OCI-M2 (cell line): ENCODE results near the gene CDKN1A.

Experiments used
- DNase-seq: peaks from one replicate; lab custom pipeline; 2025; ENCODE audit not compliant: unreplicated experiment; lab: John Stamatoyannopoulos, UW

CDKN1A gene

GRCh38 chr6:36655085-36655724 is 23.3 kb upstream of the CDKN1A start:
- DNase-seq: no peak

DNA sequence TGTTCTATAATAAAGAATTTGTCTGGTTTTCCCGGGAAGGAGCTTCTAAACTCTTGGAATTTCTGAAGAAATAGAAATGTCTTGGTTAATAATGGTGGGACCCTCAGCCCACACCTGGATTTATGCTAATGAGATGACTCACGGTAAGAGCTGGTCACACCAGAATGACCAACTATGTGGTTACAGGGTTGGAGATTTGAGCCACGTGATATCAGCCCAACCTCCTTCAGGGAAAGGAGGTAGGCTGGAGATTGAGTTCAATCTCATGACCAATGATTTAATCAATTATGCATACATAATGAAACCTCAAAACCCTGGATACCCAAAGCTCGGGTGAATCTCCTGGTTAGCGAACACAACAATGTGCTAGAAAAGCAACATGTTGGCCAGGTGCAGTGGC is 22.1 kb upstream of the CDKN1A start:
- no peak for DNase-seq

- DNase-seq: no peak
Measured at GRCh38 chr6:36657271-36657670, 21.2 kb upstream of the CDKN1A start.

DNA sequence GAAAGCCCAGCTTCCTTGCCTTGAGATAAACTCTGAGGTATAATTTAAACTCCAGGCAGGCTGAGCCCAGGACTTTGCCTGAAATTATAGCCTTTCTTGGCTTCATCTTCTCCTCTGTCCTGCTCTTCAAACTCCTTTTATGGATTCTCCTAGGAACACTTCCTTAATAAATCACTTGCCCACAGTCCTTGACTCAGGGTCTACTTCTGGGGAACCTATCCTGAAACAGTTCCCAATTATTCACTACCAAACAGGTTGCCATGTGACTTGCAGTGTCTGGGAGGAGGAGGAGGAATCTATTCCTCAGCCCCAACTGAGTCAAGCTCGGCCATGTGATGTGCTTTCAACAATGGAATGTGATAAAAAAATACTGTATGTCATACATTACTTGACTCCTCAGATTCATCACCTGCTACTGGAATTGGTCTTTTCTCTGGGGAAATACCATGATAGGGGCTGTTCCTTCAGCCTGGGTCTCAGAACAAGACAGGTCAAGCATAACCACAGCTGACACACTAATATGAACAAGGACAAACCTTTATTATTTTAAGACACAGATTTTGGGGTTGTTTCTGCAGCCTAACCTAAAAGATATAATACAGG is 20.5 kb upstream of the CDKN1A start:
- DNase-seq: no peak

- DNase-seq: no peak
Measured at GRCh38 chr6:36659271-36659670, 19.2 kb upstream of the CDKN1A start.

GRCh38 chr6:36660771-36661471 is 17.6 kb upstream of the CDKN1A start:
- DNase-seq: no peak

DNA sequence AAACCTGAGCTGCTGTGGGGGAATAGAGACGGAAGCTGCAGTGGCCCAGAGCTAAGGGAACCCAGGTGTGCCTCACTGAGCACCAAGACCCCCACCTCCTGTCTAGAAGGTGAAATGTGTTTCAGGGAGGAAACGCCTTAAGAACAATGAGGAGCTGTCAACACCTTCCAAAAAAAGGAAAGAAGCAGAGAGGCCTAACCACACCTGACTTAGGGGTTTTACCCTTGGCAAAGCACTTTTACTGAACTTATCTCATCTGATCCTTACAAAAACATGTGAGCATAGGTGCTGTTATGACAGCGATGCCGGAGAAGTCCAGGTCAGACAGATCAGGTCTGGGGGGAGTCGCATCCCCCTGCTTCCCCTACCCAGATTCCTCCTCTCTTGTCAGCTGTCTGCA is 16.1 kb upstream of the CDKN1A start:
- DNase-seq: no peak

DNA sequence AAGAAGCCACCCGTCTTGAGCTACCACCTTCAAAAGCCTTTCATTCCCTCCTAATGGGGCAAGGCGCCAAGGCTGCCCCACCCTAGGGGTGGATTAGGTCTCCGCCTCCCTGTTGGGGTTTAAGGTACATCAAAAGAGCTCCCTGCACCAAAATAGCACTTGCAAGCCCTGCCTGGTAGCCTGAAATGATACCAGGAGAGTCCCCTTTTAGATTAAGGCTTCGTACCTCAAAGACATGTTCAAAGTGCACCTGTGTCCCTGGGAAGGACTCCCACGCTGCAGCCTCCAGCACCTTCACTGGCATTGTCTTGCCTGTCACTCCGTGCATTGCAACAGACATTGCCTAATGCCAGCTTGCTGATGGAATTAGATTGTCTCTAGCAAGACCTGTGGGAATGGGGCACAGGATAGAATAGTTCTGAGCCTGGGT is 15.7 kb upstream of the CDKN1A start:
- no peak for DNase-seq

- DNase-seq: no peak
Measured at GRCh38 chr6:36663504-36664446, 14.7 kb upstream of the CDKN1A start.

GRCh38 chr6:36665180-36665579 is 13.3 kb upstream of the CDKN1A start:
- no peak for DNase-seq

DNA sequence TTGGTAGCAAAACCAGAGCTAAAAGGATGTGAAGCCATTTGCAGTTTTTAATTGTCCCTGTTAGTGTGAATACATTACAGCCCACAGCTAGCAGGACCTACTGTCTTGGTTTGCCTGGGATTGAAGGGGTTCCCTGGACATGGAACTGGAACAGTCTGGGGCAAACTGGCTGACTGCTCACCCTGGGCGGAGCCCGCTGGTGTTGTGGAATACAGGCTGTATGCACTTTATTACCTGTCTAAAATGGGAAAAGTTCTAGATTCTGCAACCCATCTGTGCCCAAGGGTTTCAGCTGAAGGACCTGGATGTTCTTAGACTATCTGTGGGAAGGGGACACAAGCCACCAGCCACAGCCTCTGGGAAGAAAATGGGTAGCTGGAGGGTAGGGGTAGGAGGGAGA is 12.2 kb upstream of the CDKN1A start:
- DNase-seq: no peak

DNA sequence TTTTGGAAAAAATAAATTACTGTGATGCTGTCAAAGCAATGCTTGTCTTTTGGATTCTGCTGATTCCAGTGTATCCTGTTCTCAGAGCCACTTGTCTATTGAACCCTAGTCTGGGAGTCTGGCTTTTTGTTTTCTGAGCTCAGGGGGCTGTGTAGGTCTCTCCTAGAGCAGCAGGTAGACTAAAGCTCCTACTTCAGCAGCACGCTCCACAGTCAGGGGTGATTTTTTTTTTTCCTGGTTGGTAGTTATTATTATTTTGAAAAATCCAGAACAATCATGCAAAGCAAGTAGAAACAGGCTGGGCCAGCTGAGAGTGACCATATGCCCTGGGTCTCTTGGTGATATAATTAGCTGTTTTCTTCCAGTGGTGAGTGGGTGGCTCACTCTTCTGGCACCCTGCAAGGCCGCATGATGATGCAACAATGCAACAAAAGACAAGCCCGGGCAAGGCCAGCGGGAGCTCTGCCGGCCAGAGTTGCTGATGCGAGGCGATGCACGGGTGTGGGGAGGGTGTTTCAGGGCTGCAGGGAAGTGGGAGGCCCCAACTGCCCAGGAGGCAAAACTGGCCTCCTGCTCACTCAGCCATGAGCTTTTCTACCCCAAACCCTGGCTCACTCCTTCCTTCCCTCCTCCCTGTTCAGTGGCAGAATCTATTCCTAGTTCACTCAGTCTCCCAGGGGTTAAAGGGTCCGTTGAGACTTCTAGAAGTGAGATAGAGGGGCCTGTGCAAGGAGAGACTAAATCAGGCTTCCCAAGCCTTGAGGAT is 11.5 kb upstream of the CDKN1A start:
- DNase-seq: no peak

- no peak for DNase-seq
Measured at GRCh38 chr6:36668591-36668990, 9.9 kb upstream of the CDKN1A start.

- no peak for DNase-seq
Measured at GRCh38 chr6:36669002-36669401, 9.5 kb upstream of the CDKN1A start.

DNA sequence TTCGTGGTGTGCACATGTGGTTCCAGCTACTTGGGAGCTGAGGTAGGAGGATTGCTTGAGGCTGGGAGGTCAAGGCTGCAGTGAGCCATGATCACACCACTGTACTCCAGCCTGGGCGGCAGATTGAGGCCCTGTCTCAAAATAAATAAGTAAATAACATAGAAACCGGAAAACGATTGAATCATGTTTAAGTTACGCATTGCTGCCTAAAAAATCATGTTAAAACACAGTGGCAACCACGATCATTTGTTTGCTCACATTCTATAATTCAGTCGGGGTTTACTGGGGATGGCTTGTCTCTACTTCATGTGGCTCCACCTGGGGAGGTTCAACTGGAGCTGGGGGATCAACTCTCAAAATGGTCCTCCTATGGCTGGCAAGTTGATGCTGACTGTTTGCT is 8.2 kb upstream of the CDKN1A start:
- DNase-seq: no peak

GRCh38 chr6:36671687-36672375 is 6.7 kb upstream of the CDKN1A start:
- DNase-seq: no peak

DNA sequence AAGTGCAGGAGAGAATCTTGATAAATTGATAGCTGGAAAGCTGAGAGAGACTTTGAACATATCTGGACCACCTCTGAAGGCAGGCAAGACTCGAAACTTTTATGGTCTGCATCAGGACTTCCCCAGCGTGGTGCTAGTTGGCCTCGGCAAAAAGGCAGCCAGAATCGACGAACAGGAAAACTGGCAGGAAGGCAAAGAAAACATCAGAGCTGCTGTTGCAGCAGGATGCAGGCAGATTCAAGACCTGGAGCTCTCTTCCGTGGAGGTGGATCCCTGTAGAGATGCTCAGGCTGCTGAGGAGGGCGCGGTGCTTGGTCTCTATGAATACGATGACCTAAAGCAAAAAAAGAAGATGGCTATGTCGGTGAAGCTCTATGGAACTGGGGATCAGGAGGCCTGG is 4.6 kb upstream of the CDKN1A start:
- DNase-seq: no peak

DNA sequence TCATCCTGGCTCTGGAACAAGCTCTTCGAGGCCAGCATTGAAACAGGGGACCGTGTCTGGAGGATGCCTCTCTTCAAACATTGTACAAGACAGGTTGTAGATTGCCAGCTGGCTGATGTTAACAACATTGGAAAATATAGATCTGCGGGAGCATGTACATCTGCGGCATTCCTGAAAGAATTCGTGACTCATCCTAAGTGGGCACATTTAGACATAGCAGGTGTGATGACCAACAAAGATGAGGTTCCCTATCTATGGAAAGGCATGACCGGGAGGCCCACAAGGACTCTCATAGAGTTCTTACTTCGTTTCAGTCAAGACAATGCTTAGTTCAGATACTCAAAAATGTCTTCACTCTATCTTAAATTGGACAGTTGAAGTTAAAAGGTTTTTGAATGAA is 3.6 kb upstream of the CDKN1A start:
- no peak for DNase-seq

DNA sequence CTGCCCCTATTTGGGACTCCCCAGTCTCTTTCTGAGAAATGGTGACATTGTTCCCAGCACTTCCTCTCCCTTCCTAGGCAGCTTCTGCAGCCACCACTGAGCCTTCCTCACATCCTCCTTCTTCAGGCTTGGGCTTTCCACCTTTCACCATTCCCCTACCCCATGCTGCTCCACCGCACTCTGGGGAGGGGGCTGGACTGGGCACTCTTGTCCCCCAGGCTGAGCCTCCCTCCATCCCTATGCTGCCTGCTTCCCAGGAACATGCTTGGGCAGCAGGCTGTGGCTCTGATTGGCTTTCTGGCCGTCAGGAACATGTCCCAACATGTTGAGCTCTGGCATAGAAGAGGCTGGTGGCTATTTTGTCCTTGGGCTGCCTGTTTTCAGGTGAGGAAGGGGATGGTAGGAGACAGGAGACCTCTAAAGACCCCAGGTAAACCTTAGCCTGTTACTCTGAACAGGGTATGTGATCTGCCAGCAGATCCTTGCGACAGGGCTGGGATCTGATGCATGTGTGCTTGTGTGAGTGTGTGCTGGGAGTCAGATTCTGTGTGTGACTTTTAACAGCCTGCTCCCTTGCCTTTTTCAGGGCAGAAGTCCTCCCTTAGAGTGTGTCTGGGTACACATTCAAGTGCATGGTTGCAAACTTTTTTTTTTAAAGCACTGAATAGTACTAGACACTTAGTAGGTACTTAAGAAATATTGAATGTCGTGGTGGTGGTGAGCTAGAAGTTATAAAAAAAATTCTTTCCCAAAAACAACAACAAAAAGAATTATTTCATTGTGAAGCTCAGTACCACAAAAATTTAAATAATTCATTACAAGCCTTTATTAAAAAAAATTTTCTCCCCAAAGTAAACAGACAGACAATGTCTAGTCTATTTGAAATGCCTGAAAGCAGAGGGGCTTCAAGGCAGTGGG is 2.1 kb upstream of the CDKN1A start:
- DNase-seq: no peak
